Hepatocyte (in vitro differentiated cells): Measurements from ENCODE around the gene ZPR1.

Experiments used
- CTCF ChIP-seq: fragments of 200-600 bp; sonication (generic); IDR thresholded peaks from 2 replicates; pipeline ENCODE4 v1.5.1; 2016; ENCODE audit warnings: antibody characterized with exemption, mild to moderate bottlenecking; ENCODE audit not compliant: poor library complexity
- EZH2 ChIP-seq: fragments of 200-600 bp; sonication (generic); IDR thresholded peaks from 2 replicates; pipeline ENCODE4 v1.6.1; 2016; ENCODE audit warnings: antibody characterized with exemption, mild to moderate bottlenecking, borderline replicate concordance

DNA sequence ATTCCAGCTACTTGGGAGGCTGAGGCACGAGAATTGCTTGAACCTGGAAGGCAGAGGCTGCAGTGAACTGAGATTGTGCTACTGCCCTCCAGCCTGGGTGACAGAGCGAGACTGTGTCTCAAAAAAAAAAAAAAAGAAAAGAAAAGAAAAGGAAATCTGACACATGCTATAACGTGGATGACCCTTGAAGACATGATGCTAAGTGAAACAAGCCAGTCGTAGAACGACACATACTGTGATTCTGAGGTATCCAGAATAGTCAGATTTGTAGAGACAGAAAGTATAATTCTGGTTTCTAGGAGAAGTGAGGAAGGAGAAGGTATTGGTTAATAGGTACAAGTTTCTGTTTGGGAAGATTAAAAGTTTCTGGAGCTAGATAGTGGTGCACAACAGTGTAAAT lies 10.5 kb upstream of the ZPR1 start:
- no peak for TF ChIP-seq CTCF
- no peak for TF ChIP-seq EZH2
